Measurements from ENCODE around the gene EPB41.
A peak's percentile ranks its signal among the peaks of the same experiment; 100 is the strongest.

The EPB41 gene

GRCh38 chr1:28971980-28972771 lies 57.8 kb downstream of the EPB41 start:
- TF ChIP-seq CTCF (IDR thresholded peaks at IDR 0.05; ENCODE audit: low read depth, low read length, missing control alignments) = no peak
- no peak overlapping the region for H3K4me3 ChIP-seq (ENCODE audit: low read depth, low read length)
- peak; percentile 72 for DNase-seq (ENCODE audit: low read depth)
- in situ Hi-C loops (cut with HindIII; ENCODE audit: low sequenced_read_pairs) = no loop called here

DNA sequence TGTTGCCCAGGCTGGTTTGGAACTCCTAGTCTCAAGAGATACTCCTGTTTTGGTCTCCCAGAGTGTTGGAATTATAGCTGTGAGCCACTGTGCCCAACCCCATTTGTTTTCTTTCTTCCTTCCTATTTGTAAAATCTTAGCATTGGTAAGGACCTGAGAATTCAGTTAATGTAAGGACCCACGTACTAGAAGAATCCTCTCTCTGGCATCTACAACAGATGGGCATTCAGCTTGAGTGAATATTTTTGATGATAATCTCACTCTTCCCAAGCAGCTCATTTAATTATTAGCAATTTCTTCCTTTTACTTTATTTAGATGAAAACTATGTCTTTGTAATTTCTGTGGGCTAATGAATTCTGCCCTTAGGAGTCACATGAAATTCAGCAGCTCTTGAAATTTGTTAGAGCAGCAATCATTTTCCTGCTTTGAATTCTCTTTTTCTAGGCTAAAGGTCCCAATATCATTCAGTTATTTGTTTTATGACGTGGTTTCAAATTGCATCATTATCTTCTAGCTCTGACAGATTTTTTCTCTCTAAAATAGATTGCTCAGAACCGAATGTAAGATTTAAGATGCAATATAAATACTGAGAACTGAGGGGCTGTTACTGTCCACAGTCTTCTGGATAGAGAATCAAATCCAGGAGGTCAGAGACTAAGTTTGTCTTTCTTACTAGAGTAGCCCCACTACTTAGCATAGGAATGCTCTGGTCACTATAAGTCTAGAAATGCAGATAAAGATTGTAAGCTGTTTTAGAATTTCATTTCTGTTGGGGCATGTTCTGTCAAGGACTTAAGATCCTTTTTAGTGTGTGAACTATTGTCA lies 59.4 kb downstream of the EPB41 start:
- no peak for TF ChIP-seq CTCF (IDR thresholded peaks at IDR 0.05; ENCODE audit: low read depth, low read length, missing control alignments)
- no peak overlapping the region for H3K4me3 ChIP-seq (ENCODE audit: low read depth, low read length)
- DNase-seq (ENCODE audit: low read depth) = no peak
- in situ Hi-C loops (cut with HindIII; ENCODE audit: low sequenced_read_pairs) = no loop called here

DNA sequence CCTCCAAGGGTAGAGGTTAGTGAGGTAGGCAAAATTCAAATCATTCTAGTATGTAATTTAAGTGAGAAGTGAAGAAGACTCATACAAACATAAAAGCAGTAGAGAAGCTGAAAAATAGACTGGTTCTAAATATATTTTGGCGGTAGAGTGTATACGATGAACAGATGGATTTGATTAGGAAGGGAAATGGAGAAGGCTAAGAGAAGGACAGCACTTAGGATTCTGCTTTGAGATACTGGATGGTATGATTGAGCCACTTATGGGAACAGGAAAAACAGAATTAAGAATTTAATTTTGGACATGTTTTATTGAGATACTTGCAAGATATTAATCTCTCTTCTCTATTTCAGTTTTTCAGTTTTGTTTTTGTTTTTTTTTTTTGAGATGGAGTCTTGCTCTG lies 60.1 kb downstream of the EPB41 start:
- in situ Hi-C loops (cut with HindIII; ENCODE audit: low sequenced_read_pairs) = no loop called here
- DNase-seq (ENCODE audit: low read depth) = no peak
- no peak overlapping the region for H3K4me3 ChIP-seq (ENCODE audit: low read depth, low read length)
- TF ChIP-seq CTCF (IDR thresholded peaks at IDR 0.05; ENCODE audit: low read depth, low read length, missing control alignments) = no peak

- no peak for TF ChIP-seq CTCF (IDR thresholded peaks at IDR 0.05; ENCODE audit: low read depth, low read length, missing control alignments)
- H3K4me3 ChIP-seq (ENCODE audit: low read depth, low read length) = no peak overlapping the region
- no peak for DNase-seq (ENCODE audit: low read depth)
- in situ Hi-C loops (cut with HindIII; ENCODE audit: low sequenced_read_pairs) = no loop called here
Observed at GRCh38 chr1:28976248-28976647, 61.9 kb downstream of the EPB41 start.

DNA sequence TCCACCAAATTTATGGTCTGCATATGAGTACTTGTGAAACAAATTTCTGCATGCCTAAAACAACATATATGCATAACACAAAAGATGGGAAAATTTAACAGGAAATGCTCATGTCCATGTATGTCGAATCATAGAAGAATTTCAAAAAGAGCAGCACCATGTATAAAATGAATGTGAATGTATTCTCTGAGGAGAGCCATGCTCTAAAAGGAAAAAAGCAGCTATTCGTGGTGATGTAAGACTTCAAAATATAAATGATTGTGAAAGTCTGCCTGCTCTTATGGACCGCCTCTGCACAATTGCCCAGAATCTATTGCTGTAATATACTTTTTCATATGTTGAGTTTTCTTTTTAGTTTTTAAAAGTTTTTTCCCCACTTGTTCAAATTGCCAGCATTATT lies 66.8 kb downstream of the EPB41 start:
- in situ Hi-C loops (cut with HindIII; ENCODE audit: low sequenced_read_pairs) = no loop called here
- DNase-seq (ENCODE audit: low read depth) = no peak
- no peak for TF ChIP-seq CTCF (IDR thresholded peaks at IDR 0.05; ENCODE audit: low read depth, low read length, missing control alignments)
- no peak overlapping the region for H3K4me3 ChIP-seq (ENCODE audit: low read depth, low read length)

- TF ChIP-seq CTCF (IDR thresholded peaks at IDR 0.05; ENCODE audit: low read depth, low read length, missing control alignments) = no peak
- no peak overlapping the region for H3K4me3 ChIP-seq (ENCODE audit: low read depth, low read length)
- in situ Hi-C loops (cut with HindIII; ENCODE audit: low sequenced_read_pairs) = no loop called here
- DNase-seq (ENCODE audit: low read depth) = no peak
Observed at GRCh38 chr1:28982198-28982597, 67.8 kb downstream of the EPB41 start.

Measured in astrocyte of the cerebellum (primary cell).